K562 (cell line): ENCODE results near the gene HEXIM2. TPM values are rescaled to one million over a fixed set of nuclear protein-coding genes. Genes with fewer than 3 reads are reported as not detected.

Source experiments
- CBFA2T2 ChIP-seq: fragments of 450-650 bp; conservative IDR thresholded peaks from 2 replicates; pipeline ENCODE4 v1.6.1; 2017; ENCODE audit warnings: mild to moderate bottlenecking
- CBX5 ChIP-seq: IDR thresholded peaks from 2 replicates; pipeline ENCODE4 v1.6.1; 2014; ENCODE audit warnings: low read depth, borderline replicate concordance
- CCNT2 ChIP-seq: IDR thresholded peaks from 2 replicates; pipeline ENCODE4 v1.6.1; 2011; ENCODE audit warnings: borderline replicate concordance, low read depth, mild to moderate bottlenecking, moderate library complexity, mixed read lengths, low read length; ENCODE audit not compliant: insufficient read length; ENCODE audit errors: extremely low read depth
- CREB1 ChIP-seq, 2 experiments: sonication (generic) in 1 of 2; formaldehyde crosslinking in 1 of 2; IDR thresholded peaks; 2 replicates each; pipeline versions ENCODE4 v1.6.1 to v1.8.0; 2012 to 2022; ENCODE audit warnings: inconsistent platforms in 1 of 2, mild to moderate bottlenecking in 1 of 2, missing genetic modification reagents in 1 of 2, moderate library complexity in 1 of 2
- CTCFL ChIP-seq: IDR thresholded peaks from 2 replicates; pipeline ENCODE4 v1.6.1; 2011; ENCODE audit warnings: borderline replicate concordance, low read depth, mild to moderate bottlenecking, moderate library complexity, low read length; ENCODE audit not compliant: insufficient read depth, poor library complexity, severe bottlenecking
- DMBX1 ChIP-seq: fragments of 250-450 bp; sonication (Bioruptor Pico); IDR thresholded peaks from 2 replicates; pipeline ENCODE4 v1.8.0; 2022; ENCODE audit warnings: inconsistent platforms, mild to moderate bottlenecking, moderate library complexity, borderline replicate concordance
- GTF2B ChIP-seq: IDR thresholded peaks from 2 replicates; pipeline ENCODE4 v1.6.1; 2011; ENCODE audit not compliant: insufficient read length; ENCODE audit errors: extremely low read depth
- HBP1 ChIP-seq: fragments of 450-650 bp; formaldehyde crosslinking; IDR thresholded peaks from 2 replicates; pipeline ENCODE4 v1.4.0; 2022; ENCODE audit warnings: missing genetic modification characterization
- HDAC1 ChIP-seq, 2 experiments: fragments of 450-650 bp; IDR thresholded peaks; 2 replicates each; pipeline ENCODE4 v1.6.1; 2016 to 2017; ENCODE audit warnings: inconsistent platforms in 1 of 2, mild to moderate bottlenecking in 1 of 2, moderate library complexity in 1 of 2
- HNRNPH1 ChIP-seq: fragments of 200-400 bp; formaldehyde crosslinking; optimal IDR thresholded peaks from 2 replicates; pipeline ENCODE3; 2017; ENCODE audit warnings: low read depth, mild to moderate bottlenecking, low read length, moderate library complexity
- MNT ChIP-seq, 2 experiments: fragments of 450-650 bp; conservative IDR thresholded peaks; 2 replicates each; pipeline ENCODE4 v1.6.1; 2017; ENCODE audit warnings: mild to moderate bottlenecking in 2 of 2, moderate library complexity in 2 of 2
- NFATC3 ChIP-seq: fragments of 450-650 bp; IDR thresholded peaks from 2 replicates; pipeline ENCODE4 v1.6.1; 2017; ENCODE audit warnings: mild to moderate bottlenecking
- NRF1 ChIP-seq, 2 experiments: fragments of 450-650 bp; IDR thresholded peaks in 1 of 2; conservative IDR thresholded peaks in 1 of 2; 2 replicates each; pipeline ENCODE4 v1.6.1; 2014; ENCODE audit warnings: mild to moderate bottlenecking in 2 of 2
- SNIP1 ChIP-seq: fragments of 450-650 bp; IDR thresholded peaks from 2 replicates; pipeline ENCODE4 v1.7.1; 2017; ENCODE audit warnings: low read depth, mild to moderate bottlenecking
- TAF9B ChIP-seq: fragments of 450-650 bp; IDR thresholded peaks from 2 replicates; pipeline ENCODE4 v1.6.1; 2018; ENCODE audit warnings: mild to moderate bottlenecking; ENCODE audit not compliant: partially characterized antibody
- ZBTB9 ChIP-seq: fragments of 450-650 bp; formaldehyde crosslinking; IDR thresholded peaks from 2 replicates; pipeline ENCODE4 v1.4.0; 2020; ENCODE audit warnings: mild to moderate bottlenecking, moderate library complexity
- ZNF121 ChIP-seq: sonication (generic); formaldehyde crosslinking; conservative IDR thresholded peaks from 2 replicates; pipeline ENCODE4 v1.8.0; 2022; ENCODE audit warnings: missing genetic modification reagents
- ZNF239 ChIP-seq: fragments of 250-450 bp; sonication (Bioruptor Pico); IDR thresholded peaks from 2 replicates; pipeline ENCODE4 v1.4.0; 2020; ENCODE audit warnings: mild to moderate bottlenecking
- polyA plus RNA-seq, 8 experiments: library from polyadenylated mRNA; depleted of rRNA in 4 of 8; stranded (reverse) in 5 of 8; unstranded in 3 of 8; fragments of >200 nt; fragmentation: Nextera tagmentation in 2 of 8; fragmentation: Illumina TruSeq in 1 of 8; extraction: Ambion mirVana in 2 of 8; extraction: Trizol in 1 of 8; gene quantifications; 2 replicates each; pipeline versions ENCODE4 v1.2.1 to v1.2.3, GENCODE V29; 2011 to 2014; ENCODE audit warnings: inconsistent platforms in 1 of 8, missing spikeins in 1 of 8
- total RNA-seq, 7 experiments: library from RNA; depleted of rRNA in 6 of 7; stranded (reverse); fragments of >200 nt in 6 of 7; fragmentation: Illumina TruSeq in 2 of 7; extraction: Trizol in 2 of 7; gene quantifications; 2 replicates each; pipeline versions ENCODE4 v1.2.1 to v1.2.3, GENCODE V29; 2011 to 2021; ENCODE audit warnings: low replicate concordance in 1 of 7

The HEXIM2 gene
- total and polyA plus RNA-seq, 9 of the 15 experiments (the other 6 are each of a cell fraction or from before 2014, with no cell fraction given) = 0.69 to 3.4 (median 1.1) TPM; not detected in 2

- TF ChIP-seq MNT (conservative IDR thresholded peaks at IDR 0.05) (0 out of 4 replicates have a peak, but pooled peaks of 1 of the 2 experiments have one; percentile 27), CBX5 (0 out of 2 replicates have a peak, but pooled peaks have one; percentile 24), DMBX1 (CRISPR knock-in tag) (no peak), NFATC3 (peak; percentile 100), TAF9B (no peak), ZNF121 (CRISPR knock-in tag) (no peak), NRF1 (conservative IDR thresholded peaks at IDR 0.05 in 1 of 2, IDR thresholded peaks at IDR 0.05 in 1 of 2) (peak; percentile 81 to 83), GTF2B (no peak), HNRNPH1 (no peak), CCNT2 (peak; percentile 51), CBFA2T2 (no peak), CTCFL (no peak), CREB1 (IDR thresholded peaks at IDR 0.05) (no peak), CREB1 (CRISPR knock-in tag; IDR thresholded peaks at IDR 0.05) (0 out of 2 replicates have a peak, but pooled peaks have one; percentile 8), ZBTB9 (CRISPR knock-in tag) (0 out of 2 replicates have a peak, but pooled peaks have one; percentile 28), ZNF239 (CRISPR knock-in tag) (no peak), SNIP1 (peak; percentile 95), HDAC1 (IDR thresholded peaks at IDR 0.05) (peak in 1 of 2 experiments; percentile 82; a peak in 2 of 4 replicates), HBP1 (no peak)
Observed at GRCh38 chr17:45149669-45150664, 11.7 kb upstream of the HEXIM2 start (continued).
